Measurements from ENCODE around the gene ACTR2.
"Not testable (repeated sequence)": the region's sequence is repeated elsewhere in the genome, so short reads cannot be mapped to it uniquely, and the experiment has no call there.

Gene ACTR2

DNA sequence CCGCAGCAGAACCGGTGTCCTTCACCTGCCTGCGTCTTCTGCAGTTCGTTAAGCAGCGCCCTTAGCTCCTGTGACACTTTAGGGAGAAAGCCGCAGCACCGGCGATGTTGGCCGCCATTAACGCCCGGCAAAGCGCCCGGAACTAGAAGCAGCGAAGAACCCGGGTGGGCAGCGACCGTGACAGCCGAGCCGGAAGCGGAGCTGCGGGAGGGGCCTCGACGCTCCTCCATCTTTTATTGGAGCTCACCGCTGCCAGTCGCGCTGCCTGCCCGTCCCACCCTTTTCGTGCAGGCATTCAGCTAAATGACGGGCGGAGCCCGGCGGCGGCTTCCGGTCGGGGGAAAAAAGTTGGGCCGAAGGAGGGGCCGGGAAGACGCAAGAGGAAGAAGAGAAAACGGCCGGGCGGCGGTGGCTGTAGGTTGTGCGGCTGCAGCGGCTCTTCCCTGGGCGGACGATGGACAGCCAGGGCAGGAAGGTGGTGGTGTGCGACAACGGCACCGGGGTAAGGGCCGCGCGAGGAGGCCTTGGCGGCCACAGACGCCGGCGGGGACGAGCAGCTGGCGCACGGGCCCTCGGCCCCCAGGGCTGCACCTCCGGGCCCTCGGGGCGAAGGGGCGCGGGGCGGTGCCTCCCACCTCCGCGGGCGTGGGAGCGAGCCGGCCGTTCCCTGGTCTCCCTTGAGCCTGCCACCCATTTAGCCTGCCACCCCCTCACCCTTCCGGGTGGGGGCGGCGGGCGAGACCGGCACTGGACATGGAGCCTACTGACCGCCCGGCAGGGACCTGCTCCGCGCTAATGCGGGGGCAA, at the start of gene ACTR2:
Gene ACTR2 (plus strand): TSS at position 376 of the 807 bp plus-strand sequence. CDS start 79 bp downstream, at position 455.
- DNase-seq (ENCODE audit: low read depth in 2 of 2): peak; percentile 88 to 93

DNA sequence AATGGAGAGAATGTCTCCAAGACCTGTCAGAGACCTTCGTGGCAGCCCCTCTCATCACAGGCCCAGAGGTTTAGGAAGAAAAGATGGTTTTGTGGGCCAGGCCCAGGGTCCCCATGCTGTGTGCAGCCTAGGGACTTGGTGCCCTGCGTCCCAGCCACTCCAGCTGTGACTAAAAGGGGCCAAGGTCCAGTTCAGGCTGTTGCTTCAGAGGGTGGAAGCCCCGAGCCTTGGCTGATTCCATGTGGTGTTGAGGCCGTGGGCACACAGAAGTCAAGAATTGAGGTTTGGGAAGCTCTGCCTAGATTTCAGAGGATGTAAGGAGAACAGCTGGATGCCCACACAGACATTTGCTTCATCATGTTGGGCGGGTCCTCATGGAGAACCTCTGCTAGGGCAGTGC, 45.1 kb upstream of the ACTR2 start:
- DNase-seq (ENCODE audit: low read depth in 2 of 2): no peak

DNA sequence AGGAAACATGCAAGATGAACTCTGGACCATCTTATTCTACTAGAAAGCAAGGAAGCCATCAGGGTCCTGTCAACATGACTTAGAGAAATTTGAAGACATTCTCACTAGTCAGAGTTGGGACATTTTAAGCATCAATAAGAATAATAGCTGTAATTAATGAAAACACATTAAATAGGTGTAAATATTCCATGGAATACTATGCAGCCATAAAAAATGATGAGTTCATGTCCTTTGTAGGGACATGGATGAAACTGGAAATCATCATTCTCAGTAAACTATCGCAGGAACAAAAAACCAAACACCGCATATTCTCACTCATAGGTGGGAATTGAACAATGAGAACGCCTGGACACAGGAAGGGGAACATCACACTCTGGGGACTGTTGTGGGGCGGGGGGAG, 44.2 kb upstream of the ACTR2 start:
- DNase-seq (ENCODE audit: low read depth in 2 of 2): not testable (repeated sequence)

DNA sequence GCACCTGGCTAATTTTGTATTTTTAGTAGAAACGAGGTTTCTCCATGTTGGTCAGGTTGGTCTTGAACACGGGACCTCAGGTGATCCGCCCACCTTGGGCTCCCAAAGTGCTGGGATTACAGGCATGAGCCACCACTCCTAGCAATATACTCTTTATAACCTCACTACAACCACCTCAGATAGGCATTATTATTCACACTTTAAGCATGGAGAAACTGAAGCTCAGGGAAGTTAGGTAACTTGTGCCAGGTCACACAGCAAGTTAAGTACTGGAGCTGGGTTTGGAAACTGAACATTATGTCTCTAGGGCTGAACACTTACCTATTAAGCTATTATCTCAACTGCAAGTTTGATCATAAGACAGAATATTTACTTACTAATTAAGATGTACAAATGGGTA, 42.6 kb upstream of the ACTR2 start:
- no peak for DNase-seq (ENCODE audit: low read depth in 2 of 2)

DNA sequence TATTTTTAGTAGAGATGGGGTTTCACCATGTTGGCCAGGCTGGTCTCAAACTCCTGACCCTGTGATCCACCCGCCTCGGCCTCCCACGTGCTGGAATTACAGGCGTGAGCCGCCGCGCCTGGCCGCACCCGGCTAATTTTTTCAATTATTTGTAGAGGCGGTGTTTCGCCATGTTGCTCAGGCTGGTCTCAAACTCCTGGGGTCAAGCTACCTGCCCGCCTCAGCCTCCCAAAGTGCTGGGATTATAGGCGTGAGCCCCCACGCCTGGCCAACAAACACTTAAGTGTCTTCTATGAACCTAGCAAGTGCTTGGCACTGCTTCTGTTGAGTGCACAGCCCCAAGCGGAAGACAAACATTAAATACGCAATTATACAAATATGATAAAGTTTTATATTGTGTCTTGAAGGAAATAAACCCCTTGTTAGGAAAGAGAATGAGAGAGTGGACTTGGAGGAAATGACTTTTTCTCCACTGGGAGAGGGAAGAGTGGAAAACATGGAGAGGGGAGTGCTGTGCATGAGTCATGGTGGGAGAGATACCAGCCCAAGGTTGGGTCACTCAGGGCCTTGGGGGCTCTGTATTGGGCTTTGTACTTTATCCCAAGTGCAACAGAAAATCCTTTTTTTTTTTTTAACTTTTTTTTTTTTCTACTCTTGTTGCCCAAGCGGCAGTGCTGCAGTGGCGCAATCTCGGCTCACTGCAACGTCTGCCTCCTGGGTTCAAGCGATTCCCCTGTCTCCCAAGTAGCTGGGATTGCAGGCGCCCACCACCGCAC, 41.4 kb upstream of the ACTR2 start:
- no peak for DNase-seq (ENCODE audit: low read depth in 2 of 2)

DNA sequence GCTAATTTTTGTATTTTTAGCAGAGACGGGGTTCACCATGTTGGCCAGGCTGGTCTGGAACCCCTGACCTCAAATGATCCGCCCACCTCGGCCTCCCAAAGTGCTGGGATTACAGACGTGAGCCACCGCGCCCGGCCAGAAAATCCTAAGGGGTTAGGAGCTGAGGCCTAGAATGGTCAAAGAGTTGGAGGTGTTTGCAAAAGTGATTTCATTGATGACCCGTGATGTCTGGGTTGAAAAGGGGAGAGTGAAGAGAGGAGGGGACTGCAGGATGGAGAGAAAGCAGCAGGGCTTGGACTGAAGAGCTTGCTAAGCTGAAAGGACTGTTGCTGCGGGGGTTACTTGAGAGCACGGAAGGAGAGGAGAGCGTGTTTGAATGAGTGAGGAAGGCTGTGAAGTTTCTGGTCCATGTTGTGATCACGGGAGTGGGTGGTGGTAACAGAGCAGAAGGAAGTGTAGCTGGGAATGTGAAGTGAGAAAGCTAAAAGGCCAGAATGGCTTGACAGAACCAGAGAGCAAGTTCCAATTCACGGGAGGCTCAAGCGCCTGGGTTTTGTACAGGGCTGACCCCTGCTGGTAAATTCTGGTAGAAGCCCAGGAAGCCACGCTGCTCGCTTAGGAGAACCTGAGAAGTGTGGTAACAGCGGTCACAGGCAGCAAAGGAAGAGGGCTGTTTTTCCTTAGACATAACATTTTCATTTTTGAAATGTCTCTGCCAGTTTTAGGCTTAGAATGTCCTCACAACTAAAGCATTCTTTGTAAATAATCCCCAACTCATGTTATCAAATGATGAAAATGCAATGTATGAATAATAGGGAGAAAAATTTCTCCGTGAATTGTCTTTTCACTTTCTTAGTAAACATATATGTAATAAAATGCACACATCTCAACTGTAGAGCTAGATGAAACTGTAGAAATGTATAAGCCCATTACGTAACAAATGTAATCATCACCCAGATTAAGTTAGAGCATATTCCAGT, 40.5 kb upstream of the ACTR2 start:
- peak; percentile 22 to 24 for DNase-seq (ENCODE audit: low read depth in 2 of 2)

DNA sequence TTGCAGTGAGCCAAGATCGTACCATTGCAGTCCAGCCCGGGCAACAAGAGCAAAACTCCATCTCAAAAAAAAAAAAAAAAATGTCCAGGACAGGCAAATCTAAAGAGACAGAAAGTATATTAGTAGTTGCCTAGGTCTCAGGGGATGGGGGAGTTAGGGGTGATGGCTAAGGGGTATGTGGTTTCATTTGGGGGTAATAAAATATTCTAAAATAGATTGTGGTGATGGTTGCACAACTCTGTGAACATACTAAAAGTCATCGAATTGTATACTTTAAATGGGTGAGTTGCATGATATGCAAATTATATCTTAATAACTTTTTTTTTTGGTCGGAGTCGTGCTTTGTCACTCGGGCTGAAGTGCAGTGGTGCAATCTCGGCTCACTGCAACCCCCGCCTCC, 34.2 kb upstream of the ACTR2 start:
- DNase-seq (ENCODE audit: low read depth in 2 of 2): no peak

DNA sequence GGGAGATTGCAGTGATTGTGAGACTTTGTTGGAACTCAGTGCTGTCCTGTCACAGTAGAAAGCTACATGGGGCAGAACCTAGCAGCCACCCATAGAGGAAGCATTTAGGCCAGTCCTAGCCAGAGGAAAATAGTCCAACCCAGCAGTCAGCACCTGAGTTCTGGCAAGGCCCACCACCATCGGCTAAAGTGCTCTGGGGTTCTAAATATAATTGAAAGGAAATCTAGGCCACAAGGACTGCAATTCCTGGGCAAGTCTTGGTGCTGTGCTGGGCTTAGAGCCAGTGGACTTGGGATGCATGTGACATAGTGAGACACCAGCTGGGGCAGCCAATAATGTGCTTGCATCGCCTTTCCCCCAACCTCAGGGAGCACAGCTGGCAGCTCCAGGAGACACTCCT, 28.9 kb upstream of the ACTR2 start:
- DNase-seq (ENCODE audit: low read depth in 2 of 2): no peak

DNA sequence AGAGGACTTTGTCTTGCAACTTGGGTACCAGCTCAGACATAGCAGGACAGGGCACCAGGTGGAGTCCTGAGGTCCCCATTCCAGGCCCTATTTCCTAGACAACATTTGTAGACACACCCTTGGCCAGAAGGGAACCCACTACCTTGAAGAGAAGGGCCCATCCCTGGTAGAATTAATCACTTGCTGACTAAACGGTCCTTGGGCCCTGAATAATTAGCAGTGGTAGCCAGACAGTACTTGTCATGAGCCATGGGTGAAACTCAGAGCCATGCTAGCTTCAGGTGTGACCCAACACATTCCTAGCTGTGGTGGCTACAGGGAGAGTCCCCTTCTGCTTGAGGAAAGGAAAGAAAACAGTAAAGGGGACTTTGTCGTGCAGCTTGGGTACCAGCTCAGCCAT, 28.5 kb upstream of the ACTR2 start:
- DNase-seq (ENCODE audit: low read depth in 2 of 2): no peak

DNA sequence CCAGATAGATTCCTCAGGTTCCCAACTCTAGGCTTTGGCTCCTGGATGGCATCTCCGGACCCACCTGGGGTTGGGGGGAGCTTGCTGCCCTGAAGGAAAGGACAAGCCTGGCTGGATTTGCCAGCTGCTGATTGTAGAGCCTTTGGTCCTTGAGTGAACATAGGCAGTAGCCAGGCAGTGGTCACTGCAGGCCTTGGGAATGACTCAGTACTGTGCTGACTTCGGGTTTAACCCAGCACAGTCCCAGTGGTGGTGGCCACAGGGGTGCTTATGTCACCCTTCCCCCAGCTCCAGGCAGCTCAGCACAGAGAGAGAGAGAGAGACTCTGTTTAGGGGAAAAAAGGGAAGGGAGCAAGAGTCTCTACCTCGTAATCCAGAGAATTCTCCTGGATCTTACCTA, 27.7 kb upstream of the ACTR2 start:
- DNase-seq (ENCODE audit: low read depth in 2 of 2): no peak

DNA sequence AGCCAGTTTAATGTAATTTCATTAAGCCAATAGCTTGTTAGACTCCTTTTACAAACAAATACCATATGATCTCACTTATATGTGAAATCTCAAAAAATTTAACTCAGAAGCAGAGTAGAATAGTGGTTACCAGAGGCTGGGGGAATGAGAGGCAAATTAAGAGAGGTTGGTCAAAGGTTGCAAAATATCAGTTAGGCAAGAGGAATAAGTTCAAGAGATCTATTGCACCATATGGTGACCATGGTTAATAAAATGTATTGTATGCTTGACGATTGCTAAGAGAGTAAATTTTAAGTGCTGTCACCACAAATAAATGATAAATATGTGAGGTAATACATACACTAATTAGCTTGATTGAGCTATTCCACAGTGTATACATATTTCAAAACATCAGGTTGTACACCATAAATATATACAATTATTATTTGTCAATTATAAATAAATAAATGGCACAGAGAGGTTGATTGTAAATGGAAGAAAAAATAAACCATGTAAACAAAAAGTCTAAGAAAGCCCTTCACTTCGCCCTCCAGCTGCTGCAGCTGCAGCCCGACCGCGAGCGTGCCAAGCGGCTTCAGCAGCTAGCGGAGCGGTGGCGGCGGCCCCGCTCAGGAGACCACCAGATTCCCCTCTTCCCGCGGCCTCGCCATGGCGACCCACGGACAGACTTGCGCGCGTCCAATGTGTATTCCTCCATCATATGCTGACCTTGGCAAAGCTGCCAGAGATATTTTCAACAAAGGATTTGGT, 23.0 kb upstream of the ACTR2 start:
- peak in 1 of 2 donors; percentile 20 for DNase-seq (ENCODE audit: low read depth in 2 of 2)

DNA sequence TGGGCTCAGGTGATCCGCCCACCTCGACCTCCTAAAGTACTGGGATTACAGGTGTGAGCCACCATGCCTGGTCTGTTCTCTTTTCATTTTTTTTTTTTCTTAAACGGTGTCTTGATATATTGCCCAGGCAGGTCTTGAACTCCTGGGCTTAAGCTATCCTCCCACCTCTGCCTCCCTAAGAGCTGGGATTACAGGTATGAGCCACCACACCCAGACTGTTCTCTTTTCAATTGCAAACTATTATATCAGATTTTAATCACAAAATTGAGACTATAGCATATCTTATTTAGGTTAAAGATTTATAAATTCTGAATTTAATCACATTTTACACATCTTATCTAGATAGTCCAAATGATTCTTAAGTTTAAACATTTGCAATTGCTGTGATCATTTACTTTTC, 15.5 kb upstream of the ACTR2 start:
- no peak for DNase-seq (ENCODE audit: low read depth in 2 of 2)

DNA sequence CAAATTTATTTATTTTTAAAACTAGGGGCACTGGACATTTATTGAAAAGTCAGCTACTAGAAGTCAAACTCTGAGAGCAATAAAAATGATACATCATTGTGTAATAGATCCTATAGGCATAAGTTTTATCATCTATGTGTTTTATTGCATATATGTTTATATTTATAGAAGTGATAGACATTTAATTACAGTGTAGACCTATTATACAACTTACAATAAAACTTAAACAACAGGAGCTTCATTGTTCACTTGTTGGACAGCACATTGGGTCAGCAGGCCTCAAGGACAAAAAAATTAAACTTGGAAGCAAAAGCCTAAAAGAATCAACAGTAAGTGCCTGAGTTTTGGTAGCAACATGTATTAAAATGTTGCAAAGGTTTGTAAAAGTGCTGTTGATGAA, 15.0 kb upstream of the ACTR2 start:
- no peak for DNase-seq (ENCODE audit: low read depth in 2 of 2)

DNA sequence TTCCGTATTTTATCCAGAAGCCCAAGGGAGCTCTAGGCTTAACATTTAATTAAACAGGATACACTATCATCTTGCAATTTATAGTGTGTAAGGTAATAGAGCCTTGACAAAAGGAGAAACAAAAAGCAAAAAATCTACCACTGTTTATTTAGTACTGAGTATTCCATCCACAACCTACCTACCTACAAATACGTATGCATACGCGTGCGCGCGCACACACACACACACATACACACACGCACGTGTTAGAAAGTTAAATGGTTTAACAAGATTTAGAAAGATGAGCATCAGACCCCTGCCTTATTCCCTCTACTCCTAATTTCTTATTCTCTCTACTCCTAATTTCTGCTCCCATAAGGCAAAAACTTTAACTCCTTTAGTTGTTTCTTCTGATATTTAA, 14.6 kb upstream of the ACTR2 start:
- DNase-seq (ENCODE audit: low read depth in 2 of 2): no peak

DNA sequence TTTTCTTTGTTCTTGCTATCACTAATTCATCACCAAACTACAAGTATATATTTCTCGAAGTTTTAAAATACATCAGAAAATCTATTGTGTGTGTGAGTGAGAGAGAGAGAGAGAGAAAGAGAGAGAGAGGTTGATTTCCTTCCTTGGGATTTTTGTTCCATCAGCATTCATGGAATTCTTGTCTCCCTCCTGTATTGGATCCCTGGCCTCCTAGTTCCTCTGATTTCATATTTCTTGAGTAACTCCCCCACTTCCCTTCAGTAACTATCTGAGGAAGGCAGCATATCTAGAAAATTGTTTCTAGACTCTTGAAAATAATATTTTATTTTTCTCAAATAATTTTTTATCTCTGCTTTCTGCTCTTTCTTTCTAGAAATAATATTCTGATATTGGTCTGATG, 13.3 kb upstream of the ACTR2 start:
- no peak for DNase-seq (ENCODE audit: low read depth in 2 of 2)

DNA sequence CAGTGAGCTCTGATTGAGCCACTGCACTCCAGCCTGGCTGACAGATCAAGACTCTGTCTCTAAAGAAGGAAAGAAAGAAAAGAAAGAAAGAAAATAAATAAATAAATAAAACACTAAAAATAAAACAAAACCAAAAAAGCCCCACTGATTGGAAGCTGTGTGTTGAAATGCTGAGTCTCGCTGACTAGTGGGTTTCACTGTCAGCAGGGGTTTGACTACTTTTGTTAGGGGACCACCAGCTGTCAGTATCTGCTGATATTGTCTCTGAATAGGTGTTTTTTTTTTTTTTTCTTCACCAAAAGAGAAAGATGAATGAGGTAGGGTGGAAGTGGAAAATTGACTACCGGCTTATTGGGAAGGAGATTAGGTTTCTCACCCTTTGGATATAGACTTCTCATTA, 12.8 kb upstream of the ACTR2 start:
- no peak for DNase-seq (ENCODE audit: low read depth in 2 of 2)

DNA sequence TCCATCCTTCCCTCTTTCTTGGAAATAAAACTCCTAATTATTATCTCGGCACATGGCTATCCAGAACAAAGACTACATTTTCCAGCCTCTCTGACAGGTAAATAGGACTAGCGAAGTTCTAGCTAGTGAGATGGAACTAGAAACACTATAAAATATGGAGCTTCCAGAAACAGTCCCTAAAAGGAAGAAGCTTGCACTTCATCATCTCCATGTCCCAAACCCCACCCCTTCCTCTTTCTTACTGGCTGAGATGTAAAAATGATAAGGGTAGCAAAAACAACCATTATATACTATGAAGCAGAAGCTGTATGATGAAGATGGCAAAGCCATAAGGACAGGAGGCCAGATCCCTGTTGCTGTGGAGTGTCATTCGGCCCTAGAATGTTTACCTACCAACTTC, 11.7 kb upstream of the ACTR2 start:
- no peak for DNase-seq (ENCODE audit: low read depth in 2 of 2)

DNA sequence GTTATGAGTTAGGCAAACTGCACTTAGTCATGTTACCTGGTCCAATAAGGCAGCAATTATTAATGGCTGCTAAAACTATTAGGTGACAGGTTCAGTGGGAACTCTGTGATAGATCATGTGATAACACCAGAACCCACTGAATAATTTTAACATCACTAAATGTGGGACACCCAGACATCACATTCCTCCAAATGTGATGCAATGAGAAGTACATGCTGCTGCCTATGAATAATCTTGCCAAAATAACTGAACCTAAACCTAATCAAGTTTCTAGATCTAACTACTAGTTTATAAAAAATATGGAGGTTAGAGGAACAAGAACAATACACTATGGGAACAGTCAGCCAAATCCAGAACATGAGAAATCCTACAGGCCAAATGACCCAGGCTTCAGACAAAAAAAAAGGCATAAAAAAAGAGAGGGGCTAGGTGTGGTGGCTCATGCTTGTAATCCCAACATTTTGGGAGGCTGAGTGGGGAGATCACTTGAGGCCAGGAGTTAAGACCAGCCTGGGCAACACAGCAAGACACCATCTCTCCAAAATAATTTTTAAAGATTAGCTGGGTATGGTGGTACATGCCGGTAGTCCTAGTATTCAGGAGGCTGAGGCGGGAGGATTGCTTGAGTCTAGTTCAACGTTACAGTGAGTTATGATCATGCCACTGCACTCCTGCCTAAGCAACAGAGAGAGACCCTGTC, 7.0 kb upstream of the ACTR2 start:
- no peak for DNase-seq (ENCODE audit: low read depth in 2 of 2)

DNA sequence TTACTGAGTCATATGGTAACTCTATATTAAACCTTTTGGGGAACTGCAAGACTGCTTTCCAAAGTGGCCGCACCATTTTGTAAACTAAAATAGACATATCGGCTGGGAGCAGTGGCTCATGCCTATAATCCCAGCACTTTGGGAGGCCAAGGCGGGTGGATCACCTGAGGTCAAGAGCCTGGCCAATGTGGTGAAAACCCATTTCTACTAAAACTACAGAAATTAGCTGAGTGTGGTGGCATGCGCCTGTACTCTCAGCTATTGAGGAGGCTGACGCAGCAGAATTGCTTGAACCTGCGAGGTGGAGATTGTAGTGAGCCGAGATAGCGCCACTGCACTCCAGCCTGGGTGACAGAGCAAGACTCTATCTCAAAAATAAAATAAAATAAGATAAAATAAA, 6.4 kb upstream of the ACTR2 start:
- not testable (repeated sequence) for DNase-seq (ENCODE audit: low read depth in 2 of 2)

DNA sequence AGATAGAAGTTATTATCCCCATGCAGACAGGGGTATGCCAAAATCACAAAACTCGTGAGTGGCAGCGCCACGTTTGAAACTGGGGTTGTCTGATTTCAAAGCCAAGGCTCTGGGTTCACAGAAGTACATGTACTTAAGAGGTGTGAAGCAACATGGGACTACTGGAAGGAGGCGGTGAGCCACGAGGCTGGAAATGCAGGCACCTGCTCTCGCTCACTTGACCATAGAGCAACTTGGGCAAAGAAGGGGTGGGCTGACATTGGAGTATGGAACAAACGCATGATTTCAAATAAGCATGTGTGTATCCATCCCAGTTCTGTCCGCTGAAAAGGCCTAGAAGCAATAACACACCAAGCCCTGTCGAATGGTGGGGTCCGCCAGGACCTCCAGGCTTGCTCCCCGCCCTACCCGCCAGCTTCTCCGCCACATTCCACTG, 593 bp upstream of the ACTR2 start:
- no peak for DNase-seq (ENCODE audit: low read depth in 2 of 2)

Data from stimulated activated CD8-positive, alpha-beta memory T cell treated with anti-CD3 and anti-CD28 coated beads, Interleukin-7, amount 100 ng/mL, for 4 hours (primary cell).